Middle frontal gyrus (tissue), 1 donor: ENCODE measurements around the gene FLNB.

Experiments used
- DNase-seq: peaks from one replicate; pipeline ENCODE4 v3.0.0-alpha.2; 2015; ENCODE audit warnings: low spot score; ENCODE audit errors: extremely low spot score

The FLNB gene

DNA sequence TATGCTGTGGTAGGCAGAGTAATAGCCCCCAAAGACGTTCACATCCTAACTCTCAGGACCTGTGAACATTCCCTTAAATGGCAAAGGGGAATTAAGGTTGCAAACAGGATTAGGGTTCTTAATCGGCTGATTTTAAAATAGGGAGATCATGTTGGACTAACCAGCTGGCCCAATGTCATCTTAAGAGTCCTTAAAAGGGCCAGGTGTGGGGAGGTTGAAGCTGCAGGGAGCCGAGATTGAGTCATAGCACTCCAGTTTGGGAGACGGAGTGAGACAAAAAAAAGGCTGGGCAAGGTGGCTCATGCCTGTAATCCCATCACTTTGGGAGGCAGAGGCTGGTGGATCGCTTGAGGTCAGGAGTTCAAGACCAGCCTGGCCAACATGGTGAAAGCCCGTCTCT lies 1.6 kb upstream of the FLNB start:
- DNase-seq = no peak

DNA sequence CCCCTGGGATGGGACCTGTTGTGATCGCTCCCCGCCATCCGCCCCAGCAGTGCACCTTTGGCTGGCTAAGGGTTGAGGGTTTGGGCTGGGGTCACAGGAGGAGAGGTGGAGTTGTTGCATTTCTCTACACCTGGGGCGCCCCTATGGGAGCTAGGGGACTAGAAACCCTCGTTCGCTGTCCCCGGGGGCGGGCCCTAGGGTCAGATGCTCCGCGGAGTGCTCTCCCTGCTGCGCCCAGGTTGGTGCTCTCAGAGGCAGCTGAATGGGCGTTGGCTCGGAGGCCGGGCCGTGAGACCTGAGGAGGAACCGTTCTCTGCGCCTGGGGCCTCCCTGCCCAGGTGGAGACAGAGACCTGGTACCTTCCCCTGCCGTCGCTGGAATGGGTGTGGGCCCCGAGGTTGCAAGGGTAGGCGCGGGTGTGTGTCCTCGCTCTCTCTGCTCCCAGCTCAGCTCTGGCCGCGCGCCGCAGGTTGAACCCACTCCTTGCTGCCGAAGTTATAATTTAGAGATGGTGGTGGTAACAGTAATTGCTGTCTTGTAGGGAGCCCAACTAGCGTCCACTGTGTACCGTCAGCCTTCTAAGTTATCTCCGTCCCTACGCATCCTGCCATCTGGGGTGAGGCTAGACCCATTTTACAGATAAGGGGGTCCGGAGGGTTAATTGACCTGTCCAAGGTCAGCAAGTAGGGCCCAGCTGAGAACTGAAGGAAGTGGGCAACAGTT lies 965 bp downstream of the FLNB start:
- no peak for DNase-seq

DNA sequence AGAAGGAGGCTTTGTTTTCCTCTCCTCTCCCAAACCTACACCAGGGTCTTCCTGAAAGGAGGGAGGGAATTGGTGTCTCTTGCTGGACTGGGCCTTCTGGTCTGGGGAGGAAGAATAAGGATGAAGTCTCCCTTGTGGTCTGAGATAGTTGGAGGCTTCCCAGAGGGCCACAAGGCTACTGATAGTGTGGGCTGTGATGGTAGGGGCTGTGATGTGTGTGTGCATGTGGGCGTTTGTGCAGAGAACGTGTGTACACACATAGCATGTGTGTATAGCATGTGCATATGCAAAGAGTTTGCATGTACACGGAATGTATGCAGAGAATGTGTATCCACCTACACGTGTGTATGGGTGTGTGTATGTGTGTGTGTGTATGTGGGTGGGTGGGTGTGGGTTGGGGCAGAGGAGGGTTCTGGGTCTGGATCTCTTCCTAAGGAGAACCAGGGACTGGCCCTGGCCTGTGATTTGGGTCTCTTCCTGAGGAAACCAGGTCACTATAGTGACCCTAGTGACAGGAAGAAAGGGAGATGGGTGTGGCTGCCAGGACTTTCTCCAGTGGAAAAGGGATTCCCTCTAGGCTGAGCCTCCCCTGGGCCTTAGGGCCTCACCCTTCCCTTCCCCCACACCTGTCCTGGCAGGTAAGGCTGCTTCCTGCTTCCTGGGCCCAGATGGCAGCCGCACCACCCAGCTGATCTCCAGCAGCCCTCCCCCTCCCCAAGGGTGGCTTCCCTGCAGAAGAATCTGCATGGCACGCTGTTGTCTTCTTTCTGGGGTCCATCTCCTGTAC lies 1.7 kb downstream of the FLNB start:
- no peak for DNase-seq

DNA sequence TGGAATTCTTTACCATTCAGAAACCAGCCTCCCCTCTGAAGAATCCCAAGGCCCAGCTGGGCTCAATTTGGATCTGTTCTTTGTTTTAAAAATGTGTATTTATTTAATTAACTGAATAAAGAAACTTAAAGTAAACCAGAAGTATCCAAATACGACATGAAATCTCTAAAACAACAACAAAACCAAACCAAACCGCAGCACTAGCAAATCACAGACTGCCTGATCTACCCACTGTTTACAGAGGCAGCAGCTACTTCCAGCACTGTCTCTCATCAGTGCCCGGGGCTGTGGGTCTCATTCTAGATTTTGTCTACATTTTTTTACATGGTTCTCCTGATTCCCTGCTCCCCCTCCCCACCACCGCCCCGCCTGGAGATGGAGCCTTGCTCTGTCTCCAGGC lies 2.3 kb downstream of the FLNB start:
- DNase-seq = no peak

DNA sequence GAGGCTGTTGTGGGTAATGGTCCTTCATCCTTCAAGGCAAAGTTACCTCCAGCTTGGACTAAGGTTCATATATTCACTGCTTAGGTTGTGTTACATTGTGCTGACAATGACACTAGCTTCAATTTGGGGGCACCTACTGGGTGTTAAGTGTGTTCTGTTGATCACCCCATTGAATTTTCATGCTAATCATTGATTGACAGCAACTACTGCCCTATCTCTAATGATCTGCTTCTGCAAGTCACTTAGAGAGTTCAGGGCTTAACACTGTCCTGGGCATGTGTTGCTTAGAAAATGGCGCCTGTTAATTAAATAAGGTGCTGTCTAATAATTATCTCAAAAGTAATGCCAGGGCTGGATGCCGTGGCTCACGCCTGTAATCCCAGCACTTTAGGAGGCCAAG lies 3.4 kb downstream of the FLNB start:
- no peak for DNase-seq

- DNase-seq = no peak
Observed at GRCh38 chr3:58012302-58012701, 4.1 kb downstream of the FLNB start.

DNA sequence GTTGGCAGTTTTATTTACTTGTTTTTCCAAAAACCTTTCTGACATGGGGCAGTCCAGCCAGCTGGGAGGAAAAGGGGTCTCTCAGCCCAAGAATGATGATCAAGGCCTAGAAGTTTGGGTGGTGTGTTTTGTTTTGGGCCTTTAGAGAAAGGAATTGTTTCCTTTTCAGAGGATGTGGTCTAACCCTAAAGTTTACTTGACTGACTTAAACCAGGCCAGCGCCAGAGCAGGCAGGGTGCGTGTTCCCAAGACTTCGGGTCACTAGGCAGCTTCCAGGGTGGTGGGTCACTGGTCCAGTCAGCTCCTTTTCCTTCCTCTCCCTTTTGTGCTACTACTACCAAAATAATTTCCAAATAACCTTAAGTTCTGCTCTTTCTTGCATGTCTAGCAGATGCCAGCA lies 4.9 kb downstream of the FLNB start:
- DNase-seq = no peak

GRCh38 chr3:58013973-58014649 lies 5.9 kb downstream of the FLNB start:
- DNase-seq = peak; percentile 22

GRCh38 chr3:58015520-58015915 lies 7.3 kb downstream of the FLNB start:
- DNase-seq = no peak

GRCh38 chr3:58016710-58017109 lies 8.5 kb downstream of the FLNB start:
- no peak for DNase-seq

DNA sequence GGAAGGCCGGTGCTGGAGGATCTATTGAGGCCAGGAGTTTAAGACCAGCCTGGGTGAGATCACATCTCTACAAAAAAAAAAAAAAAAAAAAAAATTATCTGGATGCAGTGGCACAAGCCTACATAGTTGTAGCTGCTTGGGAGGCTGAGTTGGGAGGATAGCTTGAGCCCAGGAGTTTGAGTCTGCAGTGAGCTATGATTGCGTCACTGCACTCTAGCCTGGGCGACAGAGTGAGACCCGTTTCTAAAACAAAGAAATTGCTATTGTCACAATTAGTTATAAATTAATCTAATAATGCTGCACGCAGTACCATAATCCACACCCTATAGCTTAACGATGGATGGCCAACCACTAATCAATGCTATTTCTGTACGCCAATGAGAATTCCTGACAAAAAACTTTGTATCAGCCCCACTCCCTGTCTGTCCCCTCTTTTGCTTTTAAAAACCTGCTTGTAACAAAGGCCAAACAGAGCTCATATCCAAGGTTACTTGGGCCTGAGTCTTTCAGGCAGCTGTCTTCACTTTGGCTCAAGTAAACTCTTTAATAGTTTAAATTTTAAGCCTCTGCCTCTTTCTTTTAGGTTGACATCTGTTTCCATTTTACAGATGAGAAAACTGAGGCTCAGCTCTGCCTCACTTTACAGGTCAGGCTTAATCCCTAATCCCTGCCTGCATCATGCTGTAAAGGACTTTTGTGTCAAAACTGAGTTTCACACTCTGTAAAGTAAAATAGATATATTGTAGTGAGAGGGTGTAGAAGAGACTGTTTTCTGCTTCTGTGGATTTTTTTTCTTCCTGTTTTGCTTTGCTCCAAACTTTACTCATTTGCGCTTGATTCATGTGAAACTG lies 10.9 kb downstream of the FLNB start:
- no peak for DNase-seq

DNA sequence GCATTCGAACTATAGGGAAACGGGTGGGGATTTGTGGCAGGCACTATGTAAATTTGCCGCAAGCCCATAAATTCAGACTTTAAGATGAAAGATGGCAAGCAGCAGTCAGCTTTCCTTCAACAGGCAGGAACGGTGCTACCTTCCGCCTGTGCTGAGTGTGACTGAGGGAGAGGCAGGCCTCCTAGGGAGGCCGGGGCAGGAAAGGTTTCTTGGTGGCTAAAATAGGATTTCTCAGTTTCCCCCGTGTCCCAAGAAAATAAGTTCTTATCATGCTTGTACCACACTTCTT lies 12.5 kb downstream of the FLNB start:
- DNase-seq = no peak

DNA sequence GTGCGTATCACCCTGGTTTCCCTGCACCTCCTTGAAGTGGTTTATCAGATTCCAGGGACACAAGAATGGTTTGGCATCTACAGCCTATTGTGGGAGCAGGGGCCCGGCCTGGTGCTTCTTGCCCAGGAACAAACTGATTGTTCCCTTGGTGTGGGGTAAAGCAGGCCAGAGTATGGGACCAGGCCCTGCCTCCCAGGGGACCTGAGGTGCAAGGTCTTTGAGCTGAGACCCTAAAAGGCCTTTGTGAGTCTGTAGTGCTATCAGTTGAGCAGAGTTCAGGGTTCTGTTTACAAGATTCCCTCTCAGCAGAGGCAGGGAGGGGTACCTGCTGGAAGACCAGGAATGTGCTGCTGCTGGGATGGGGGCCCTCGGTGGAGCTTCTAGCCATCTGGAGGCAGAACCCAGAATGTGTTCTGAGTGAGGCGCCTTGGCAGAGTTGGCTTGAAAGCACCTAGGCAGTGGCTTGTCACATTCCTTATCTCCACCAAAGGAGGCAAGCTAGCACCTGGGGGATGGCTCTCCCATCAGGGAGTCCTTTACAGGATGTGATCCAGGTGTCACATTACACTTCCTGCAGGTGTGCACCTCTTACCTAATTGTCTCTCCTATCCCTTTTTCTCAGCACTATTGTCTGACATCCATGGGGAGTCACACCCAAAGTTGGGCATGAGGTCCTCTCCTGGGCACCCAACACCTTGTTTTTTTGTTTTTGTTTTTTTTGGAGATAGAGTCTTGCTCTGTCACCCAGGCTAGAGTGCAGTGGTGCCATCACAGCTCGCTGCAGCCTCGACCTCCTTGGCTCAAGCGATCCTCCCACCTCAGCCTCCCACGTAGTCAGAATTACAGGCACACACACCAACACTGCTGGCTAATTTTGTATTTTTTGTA lies 13.1 kb downstream of the FLNB start:
- no peak for DNase-seq

GRCh38 chr3:58021962-58022361 lies 13.7 kb downstream of the FLNB start:
- DNase-seq = no peak

DNA sequence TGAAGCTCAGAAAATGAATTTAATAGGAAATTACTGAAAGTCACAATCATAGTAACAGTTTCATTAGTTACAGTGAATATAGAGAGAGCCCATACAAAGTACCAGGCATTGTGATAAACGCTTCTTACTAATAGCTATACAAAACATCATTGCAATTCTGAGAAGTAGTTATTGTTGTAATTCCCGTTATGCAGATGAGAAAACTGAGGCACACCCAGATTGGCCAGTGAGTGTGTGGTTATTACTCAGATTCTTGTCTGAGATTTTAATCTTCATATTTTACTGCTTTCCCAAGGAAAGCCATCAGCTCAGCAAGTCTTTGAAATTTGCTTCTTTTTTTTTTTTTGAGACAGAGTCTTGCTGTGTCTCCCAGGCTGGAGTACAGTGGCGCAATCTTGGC lies 14.3 kb downstream of the FLNB start:
- no peak for DNase-seq

DNA sequence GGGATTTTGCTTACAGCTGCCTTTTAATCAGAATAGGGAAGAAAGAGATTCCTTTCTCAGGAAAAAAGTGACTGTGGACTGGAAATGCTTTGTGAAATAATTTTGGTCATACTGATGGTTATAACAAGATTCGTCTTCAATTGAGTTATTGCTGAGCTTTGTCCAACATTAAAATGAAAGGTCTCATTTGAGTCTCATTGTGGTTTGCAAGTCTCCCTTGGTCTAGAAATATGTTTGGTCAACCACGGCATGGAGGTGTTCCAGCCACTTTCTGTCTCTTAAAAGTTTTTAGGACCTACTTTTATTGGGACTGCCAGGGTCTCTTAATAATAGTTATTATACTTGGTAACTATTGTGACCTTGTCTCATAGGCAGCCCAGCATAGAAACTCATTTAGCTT lies 15.3 kb downstream of the FLNB start:
- no peak for DNase-seq

DNA sequence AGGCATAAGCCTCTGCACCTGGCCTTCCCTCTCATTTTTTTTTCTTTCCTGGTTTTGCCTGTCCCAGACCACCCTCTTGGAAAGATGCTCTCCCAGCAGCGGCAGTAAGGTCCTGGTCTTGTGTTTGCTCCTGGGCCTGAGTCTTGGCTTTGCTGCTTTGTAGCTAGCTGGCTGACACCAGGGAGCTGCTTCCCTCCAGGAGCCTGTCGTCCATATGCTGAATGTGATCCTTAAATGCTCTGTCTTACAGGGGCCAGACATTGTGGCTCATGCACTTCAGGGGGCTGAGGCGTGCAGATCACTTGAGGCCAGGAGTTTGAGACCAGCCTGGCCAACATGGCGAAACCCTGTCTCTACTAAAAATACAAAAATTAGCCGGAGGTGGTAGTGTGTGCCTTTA lies 17.2 kb downstream of the FLNB start:
- DNase-seq = no peak

DNA sequence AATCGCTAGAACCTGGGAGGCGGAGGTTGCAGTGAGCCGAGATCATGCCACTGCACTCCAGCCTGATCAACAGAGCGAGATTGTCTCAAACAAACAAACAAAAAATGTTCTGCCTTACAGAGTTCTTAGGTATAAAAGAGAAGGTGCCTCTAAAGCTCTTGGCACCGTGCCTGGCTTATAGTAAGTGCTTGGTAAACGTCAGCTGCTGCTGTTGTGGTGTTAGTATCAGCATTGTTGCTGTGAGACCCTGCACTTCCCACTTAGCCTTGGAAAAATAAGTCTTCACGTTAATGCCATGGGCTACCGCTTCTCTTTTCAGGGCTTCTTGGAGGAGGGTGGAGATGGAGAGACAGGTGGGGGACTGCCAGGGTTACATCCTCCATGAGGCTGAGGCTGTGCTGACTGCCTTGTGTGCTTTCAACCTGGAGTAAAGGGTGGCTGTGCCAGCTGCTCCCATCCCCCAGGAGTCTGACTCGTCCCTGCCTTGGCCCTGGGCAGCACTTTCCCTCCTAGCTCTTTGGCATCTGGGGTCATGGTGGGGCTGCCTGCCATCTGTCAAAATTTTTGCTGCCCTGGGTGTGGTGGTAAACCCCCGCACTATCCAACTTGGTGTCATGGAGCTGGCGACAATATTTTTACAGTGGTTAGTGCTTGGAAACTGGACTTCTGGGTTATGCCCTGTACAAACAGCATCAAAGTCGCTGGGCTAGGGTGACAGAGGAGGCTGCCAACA lies 17.8 kb downstream of the FLNB start:
- DNase-seq = no peak

GRCh38 chr3:58026598-58026997 lies 18.4 kb downstream of the FLNB start:
- DNase-seq = no peak

DNA sequence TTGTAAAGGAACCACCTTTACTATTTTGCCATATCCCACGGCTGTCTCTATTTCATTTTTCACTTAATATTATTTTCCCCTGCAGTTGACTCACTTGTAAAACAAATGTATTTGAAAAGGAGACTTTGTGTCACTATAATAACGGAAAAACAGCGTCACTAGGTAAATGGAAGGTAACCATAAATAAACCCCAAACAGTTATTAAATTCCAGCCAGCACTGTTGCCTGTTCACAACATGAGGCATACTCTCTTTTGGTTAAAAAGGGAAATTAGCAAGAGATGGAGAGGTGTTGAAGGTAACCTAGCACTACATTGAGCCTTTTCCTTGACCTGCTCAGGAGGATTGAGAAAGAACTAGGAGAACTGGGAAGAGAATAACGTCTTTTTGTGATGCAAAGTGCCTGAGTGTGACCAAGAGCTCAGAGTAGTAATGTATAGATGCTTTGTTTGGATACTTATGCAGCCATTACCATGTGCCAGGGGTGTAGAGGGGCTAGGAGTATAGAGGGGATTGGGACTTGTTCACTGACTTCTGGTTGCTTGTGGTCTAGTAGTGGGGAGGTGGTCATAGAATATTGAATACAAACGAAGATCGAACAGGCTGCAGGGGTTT lies 19.6 kb downstream of the FLNB start:
- no peak for DNase-seq
